ENCODE results near the gene EVA1A. TPM values are rescaled to one million over a fixed set of nuclear protein-coding genes. Genes with fewer than 3 reads are reported as not detected.

Gene EVA1A
- polyA plus RNA-seq, 3 donors = not detected

- Mint-ChIP-seq H3K4me1 (no peaks in the 10 kb centered on the region), H3K9me3 (peaks cover 0 to 2% (median 0%) of the 10 kb centered on the region in 7 donors), H3K4me3 (no peak overlapping the region), H3K27ac (no peak overlapping the region), H3K36me3 (no peaks in the 10 kb centered on the region), H3K27me3 (ENCODE audit: low read depth in 3 of 3) (peaks cover 0 to 4% (median 2%) of the 10 kb centered on the region in 3 donors)
- Histone ChIP-seq H3K36me3 (replicated peaks in 1 of 2; ENCODE audit: control insufficient read depth in 1 of 2, insufficient read depth in 2 of 2, low read length in 2 of 2) (no peaks in the 10 kb centered on the region), H4K20me1 (ENCODE audit: insufficient read depth, low read length) (no peaks in the 10 kb centered on the region), H3K4me1 (ENCODE audit: control insufficient read depth in 1 of 2, insufficient read depth in 2 of 2, low read length in 2 of 2) (no peaks in the 10 kb centered on the region), H3K4me2 (replicated peaks; ENCODE audit: extremely low read depth, low read length, poor library complexity, severe bottlenecking) (no peak overlapping the region), H3K9me3 (replicated peaks in 1 of 2; ENCODE audit: control insufficient read depth in 1 of 2, insufficient read depth in 1 of 2, low read length in 2 of 2) (no peaks in the 10 kb centered on the region), H3K27me3 (ENCODE audit: control insufficient read depth in 2 of 2, insufficient read depth in 2 of 2, low read length in 2 of 2) (peaks cover 0 to 3% of the 10 kb centered on the region in 2 donors), H3K4me3 (replicated peaks in 1 of 3; ENCODE audit: low read depth in 2 of 3, low read length in 3 of 3) (no peak overlapping the region), H3K9ac (ENCODE audit: insufficient read depth, low read length, poor library complexity, severe bottlenecking) (no peak overlapping the region), H3K79me2 (ENCODE audit: insufficient read depth, low read length) (no peaks in the 10 kb centered on the region), H2AFZ (ENCODE audit: insufficient read depth, low read depth, low read length, poor library complexity, severe bottlenecking) (no peak overlapping the region), H3K27ac (ENCODE audit: low read depth in 1 of 2, low read length in 2 of 2) (no peak overlapping the region)
- 89% methylated on average over 4 of the region's 5 CpGs for WGBS (ENCODE audit: insufficient coverage)
- DNase-seq = no peak
- TF ChIP-seq CTCF (IDR thresholded peaks at IDR 0.05) = no peak
- intact Hi-C loops (cut with micrococcal nuclease) = no loop called here
These were observed 8.8 kb upstream of the EVA1A start for GRCh38 chr2:75569546-75569945.

GRCh38 chr2:75568174-75568573, 7.4 kb upstream of the EVA1A start:
- peaks cover 0 to 2% (median 0%) of the 10 kb centered on the region in 7 donors for H3K9me3 Mint-ChIP-seq
- Histone ChIP-seq H3K4me1 (ENCODE audit: control insufficient read depth in 1 of 2, insufficient read depth in 2 of 2, low read length in 2 of 2) (no peaks in the 10 kb centered on the region), H3K9me3 (replicated peaks in 1 of 2; ENCODE audit: control insufficient read depth in 1 of 2, insufficient read depth in 1 of 2, low read length in 2 of 2) (no peaks in the 10 kb centered on the region), H3K79me2 (ENCODE audit: insufficient read depth, low read length) (no peaks in the 10 kb centered on the region), H3K9ac (ENCODE audit: insufficient read depth, low read length, poor library complexity, severe bottlenecking) (no peak overlapping the region), H2AFZ (ENCODE audit: insufficient read depth, low read depth, low read length, poor library complexity, severe bottlenecking) (no peak overlapping the region), H4K20me1 (ENCODE audit: insufficient read depth, low read length) (no peaks in the 10 kb centered on the region), H3K27ac (ENCODE audit: low read depth in 1 of 2, low read length in 2 of 2) (no peak overlapping the region), H3K27me3 (ENCODE audit: control insufficient read depth in 2 of 2, insufficient read depth in 2 of 2, low read length in 2 of 2) (peaks cover under 1 to 3% of the 10 kb centered on the region in 2 donors), H3K4me2 (replicated peaks; ENCODE audit: extremely low read depth, low read length, poor library complexity, severe bottlenecking) (no peak overlapping the region), H3K36me3 (replicated peaks in 1 of 2; ENCODE audit: control insufficient read depth in 1 of 2, insufficient read depth in 2 of 2, low read length in 2 of 2) (no peaks in the 10 kb centered on the region), H3K4me3 (replicated peaks in 1 of 3; ENCODE audit: low read depth in 2 of 3, low read length in 3 of 3) (no peak overlapping the region)
- intact Hi-C loops (cut with micrococcal nuclease) = no loop called here
- no CpG with 5 or more reads among the region's 1 CpG for WGBS (ENCODE audit: insufficient coverage)
- no peaks in the 10 kb centered on the region for H3K36me3 Mint-ChIP-seq
- no peaks in the 10 kb centered on the region for H3K4me1 Mint-ChIP-seq
- no peak for TF ChIP-seq CTCF (IDR thresholded peaks at IDR 0.05)
- no peak overlapping the region for H3K27ac Mint-ChIP-seq
- peaks cover 2 to 7% (median 4%) of the 10 kb centered on the region in 3 donors for H3K27me3 Mint-ChIP-seq (ENCODE audit: low read depth in 3 of 3)
- no peak for DNase-seq
- H3K4me3 Mint-ChIP-seq = no peak overlapping the region

Measured in CD14-positive monocyte (primary cell).